ENCODE data around the gene HK1.
"Not testable (repeated sequence)": the region's sequence is repeated elsewhere in the genome, so short reads cannot be mapped to it uniquely, and the experiment has no call there.

HK1 gene

GRCh38 chr10:69254877-69255276, 23.4 kb upstream of the HK1 start:
- no peak for DNase-seq (ENCODE audit: low spot score)

GRCh38 chr10:69259547-69260243, 18.6 kb upstream of the HK1 start:
- no peak for DNase-seq (ENCODE audit: low spot score)

DNA sequence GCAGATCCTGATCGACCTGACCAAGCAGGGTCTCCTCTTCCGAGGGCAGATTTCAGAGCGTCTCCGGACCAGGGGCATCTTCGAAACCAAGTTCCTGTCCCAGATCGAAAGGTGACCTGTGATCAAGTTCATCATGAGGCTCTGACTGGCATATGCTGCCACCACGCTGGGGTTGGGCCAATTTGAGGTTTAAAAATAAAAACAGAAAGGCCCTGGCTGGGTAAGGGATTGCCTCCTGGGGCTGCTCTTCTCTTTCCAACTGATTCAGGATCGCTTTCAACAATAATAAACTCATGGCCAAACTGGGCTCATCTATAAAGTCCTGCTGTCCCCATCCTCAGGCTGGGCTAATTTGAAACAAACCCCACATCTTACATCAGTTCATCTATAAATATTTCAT, 17.1 kb upstream of the HK1 start:
- no peak for DNase-seq (ENCODE audit: low spot score)

DNA sequence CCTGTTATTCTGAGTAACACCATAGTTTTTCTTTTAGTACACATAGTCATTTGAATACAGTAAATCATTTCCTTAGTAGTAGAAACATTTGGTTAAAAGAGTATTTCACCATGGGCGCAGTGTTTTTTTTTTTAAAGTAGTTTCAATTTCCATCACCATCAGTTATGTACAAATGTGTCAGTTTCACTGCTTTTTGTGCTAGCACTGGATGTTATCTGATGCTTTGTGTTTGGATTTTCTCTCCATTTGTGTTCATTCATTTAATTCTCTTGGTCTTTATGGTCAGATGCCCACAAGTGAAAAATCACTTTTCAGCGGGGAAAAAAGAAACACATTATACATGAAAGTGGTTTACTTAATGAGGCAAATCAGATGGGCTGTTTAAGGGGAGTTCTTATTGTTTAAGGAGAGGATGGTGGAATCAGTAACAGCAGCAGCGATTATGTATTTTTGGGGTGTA, 16.0 kb upstream of the HK1 start:
- DNase-seq (ENCODE audit: low spot score), result no peak

GRCh38 chr10:69265521-69265920, 12.8 kb upstream of the HK1 start:
- no peak for DNase-seq (ENCODE audit: low spot score)

GRCh38 chr10:69268761-69269416, 9.4 kb upstream of the HK1 start:
- DNase-seq (ENCODE audit: low spot score), result no peak

GRCh38 chr10:69269761-69270160, 8.5 kb upstream of the HK1 start:
- DNase-seq (ENCODE audit: low spot score), result no peak

DNA sequence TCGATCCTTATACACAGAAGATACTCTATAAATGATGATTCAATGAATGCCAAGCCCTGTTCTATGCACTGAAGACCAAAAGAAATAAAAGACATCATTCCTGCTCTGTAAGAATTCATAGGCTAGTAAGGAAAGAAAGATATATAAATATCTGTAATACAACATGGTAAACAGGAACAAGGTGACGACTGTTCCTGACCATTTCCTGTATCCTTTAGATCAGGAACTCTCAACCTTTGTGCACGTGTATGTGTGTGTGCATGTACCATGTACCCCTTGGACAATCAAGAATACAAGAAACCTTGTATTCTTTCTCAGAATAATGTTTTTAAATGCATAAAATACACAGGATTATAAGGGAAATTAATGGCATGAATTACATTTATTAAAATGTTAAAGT, 7.3 kb upstream of the HK1 start:
- no peak for DNase-seq (ENCODE audit: low spot score)

DNA sequence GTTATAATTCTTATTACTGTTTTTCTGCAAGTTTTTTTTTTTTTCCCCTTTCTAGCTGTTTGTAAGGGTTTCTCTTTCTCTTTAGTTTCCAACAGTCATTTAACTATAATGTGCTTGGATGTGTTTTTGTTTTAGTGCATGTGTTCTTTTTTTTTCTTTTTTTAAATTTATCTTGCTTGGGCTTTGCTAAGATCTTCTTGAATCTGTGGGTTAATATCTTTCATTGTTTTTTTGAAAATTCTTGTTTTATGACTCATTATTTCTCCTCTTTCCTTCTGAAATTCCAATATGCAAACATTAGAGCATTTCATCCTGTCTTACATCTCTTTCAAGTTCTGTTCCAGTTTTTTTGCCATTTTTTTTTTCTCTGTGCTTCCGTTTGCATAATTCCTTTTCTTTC, 5.7 kb upstream of the HK1 start:
- no peak for DNase-seq (ENCODE audit: low spot score)

DNA sequence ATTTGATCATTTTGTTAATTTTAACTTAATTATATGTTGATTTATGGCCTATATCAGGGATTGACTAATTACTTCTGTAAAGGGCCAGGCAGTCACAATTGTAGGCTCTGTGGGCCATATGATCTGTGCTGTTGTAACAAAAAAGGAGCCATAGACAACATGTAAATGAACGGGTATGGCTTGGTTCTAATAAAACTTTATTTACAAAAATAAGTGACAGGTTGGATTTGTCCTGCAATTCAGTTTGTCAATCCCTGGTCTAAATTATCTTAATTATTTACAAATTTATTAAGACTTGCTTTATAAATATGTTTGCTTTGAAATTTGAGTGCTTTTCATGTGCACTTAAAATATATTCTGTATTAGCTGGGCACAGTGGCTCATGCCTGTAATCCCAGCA, 2.9 kb upstream of the HK1 start:
- no peak for DNase-seq (ENCODE audit: low spot score)

DNA sequence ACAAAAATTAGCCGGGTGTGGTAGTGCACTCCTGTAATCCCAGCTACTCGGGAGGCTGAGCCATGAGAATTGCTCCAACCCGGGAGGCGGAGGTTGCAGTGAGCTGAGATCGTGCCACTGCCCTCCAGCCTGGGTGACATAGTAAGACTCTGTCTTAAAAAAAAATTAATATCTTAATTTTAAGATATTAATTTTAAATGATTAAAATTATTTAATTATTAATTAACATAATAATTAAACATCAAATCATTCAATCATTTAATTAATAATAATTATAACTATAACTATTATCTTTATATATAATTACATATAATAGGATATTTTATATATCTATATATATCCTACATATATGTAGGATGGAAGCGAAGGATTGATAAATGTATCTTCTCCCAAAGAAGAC, 1.8 kb upstream of the HK1 start:
- DNase-seq (ENCODE audit: low spot score), result no peak

- DNase-seq (ENCODE audit: low spot score), result no peak
Observed at GRCh38 chr10:69279110-69279509, 814 bp downstream of the HK1 start.

DNA sequence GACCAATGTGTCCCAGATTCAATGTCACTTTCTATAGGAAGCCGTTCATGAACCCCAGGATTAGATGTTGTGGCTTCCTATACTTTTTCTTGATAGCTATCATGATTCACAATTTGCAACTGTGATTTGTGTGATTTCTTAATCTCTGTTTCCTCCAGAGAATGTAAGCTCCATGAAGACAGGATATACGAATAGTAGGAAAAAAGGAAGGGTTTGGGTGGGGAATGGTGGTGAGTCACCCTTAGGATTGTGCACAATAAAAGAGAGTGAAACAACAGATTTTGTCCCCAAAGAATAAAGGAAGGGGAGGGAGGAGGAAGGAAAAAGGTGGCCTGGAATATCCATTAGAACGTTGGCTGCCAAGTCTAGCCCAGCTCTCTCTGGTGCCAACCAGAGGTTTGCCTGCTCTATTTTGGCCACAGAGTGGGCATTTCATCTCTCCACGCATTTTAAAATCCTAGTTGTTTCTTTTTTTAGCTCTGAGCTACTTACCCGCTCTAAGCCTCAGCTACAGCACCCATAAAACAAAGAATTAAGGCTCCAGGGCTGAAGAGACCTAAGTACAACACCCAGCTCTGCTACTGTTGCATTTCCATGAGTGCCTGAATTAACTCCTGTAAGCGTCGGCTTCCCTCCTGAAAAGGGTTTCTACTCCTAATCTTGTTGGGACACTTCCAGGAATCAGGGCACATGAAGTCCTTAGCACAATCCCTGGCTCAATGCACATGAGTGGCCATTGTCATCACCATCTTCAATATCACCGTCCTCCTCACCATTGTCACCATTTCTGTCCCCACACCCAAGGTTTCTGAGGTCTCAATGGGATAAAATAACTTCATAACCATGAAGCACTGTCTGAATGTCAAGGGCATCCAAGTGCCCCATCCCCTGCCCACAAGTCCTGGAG, 3.5 kb downstream of the HK1 start:
- no peak for DNase-seq (ENCODE audit: low spot score)

DNA sequence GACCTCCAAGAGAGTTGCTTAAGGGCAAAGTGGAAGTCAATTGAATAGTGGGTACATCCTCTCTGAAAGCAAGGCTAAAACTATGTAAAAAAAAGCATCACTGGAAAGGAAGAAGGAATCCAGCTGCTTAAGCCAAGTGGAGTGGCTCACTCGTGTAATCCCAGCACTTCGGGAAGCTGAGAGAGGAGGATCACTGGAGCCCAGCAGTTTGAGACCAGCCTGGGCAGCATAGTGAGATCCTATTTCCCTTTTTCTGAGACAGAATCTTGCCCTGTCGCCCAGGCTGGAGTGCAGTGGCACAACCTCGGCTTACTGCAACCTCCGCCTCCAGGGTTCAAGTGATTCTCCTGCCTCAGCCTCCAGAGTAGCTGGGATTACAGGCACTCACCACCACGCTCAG, 6.1 kb downstream of the HK1 start:
- DNase-seq (ENCODE audit: low spot score), result not testable (repeated sequence)

DNA sequence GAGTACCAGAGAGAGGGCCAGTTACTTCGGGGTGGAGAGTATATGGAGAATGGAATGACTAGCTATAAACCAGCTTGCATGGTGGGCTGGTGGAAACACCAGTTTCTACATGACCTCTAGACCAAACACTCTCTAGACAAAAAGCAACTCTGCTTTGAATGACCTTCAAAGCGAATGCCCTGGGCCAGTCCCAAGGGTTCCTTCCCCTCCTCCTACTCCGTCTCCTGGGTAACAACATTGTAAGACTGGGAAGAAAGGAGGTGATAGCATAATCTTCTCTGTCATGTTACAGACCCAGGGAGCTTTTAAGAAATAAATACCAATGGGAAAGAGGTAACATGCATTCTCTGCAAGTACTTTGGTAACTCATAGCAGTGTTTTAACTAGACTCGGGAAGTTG, 7.4 kb downstream of the HK1 start:
- DNase-seq (ENCODE audit: low spot score), result no peak

- no peak for DNase-seq (ENCODE audit: low spot score)
Observed at GRCh38 chr10:69287181-69287580, 8.9 kb downstream of the HK1 start.

- no peak for DNase-seq (ENCODE audit: low spot score)
Observed at GRCh38 chr10:69290993-69291392, 12.7 kb downstream of the HK1 start.

DNA sequence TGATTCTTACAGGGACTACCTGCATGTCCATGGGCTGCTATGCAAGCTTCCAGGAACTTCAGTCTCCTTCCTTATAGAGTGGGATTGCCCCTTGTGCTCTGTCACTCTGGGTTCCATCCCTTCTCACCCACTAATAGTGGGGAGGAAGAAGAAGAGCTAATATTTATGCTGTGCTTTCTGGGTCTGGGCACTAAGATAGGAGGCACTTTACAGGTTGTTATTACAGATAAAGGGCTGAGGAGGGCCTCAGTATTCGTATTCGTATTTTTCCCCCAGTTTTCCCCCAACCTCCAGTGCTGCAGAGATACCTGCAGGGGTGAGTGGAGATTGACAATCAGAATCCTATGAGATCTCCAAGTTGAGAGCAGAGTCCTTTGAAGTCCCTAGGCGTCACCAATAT, 14.2 kb downstream of the HK1 start:
- DNase-seq (ENCODE audit: low spot score), result no peak

- DNase-seq (ENCODE audit: low spot score), result no peak
Observed at GRCh38 chr10:69295027-69295636, 16.8 kb downstream of the HK1 start.

DNA sequence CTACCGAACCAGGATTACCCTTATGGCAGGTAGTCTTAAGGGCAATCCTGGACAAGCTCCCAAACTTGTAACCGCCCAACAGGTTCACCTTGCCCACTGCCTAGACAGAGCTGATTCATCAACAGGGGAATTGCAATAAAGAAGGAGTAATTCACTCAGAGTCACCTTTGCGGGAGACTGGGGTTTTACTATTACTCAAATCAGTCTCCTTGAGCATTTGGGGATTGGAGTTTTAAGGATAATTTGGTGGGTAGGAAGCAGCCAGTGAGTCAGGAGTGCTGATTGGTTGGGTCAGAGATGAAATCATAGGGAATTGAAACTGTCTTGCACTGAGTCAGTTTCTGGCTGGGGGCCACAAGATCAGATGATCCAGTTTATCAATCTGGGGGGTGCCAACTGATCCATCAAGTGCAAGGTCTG, 25.3 kb downstream of the HK1 start:
- no peak for DNase-seq (ENCODE audit: low spot score)

- DNase-seq (ENCODE audit: low spot score), result no peak
Observed at GRCh38 chr10:69306421-69306820, 28.1 kb downstream of the HK1 start.

GRCh38 chr10:69307434-69307833, 29.1 kb downstream of the HK1 start:
- DNase-seq (ENCODE audit: low spot score), result no peak
